ENCODE measurements around the gene DTX4.

GRCh38 chr11:59185386-59185945 is 13.5 kb downstream of the DTX4 start:
- TF ChIP-seq POLR2AphosphoS5 (IDR thresholded peaks at IDR 0.05; ENCODE audit: low read depth, low read length) (no peak), POLR2A (IDR thresholded peaks at IDR 0.05; ENCODE audit: low read depth, low read length) (no peak)
